SH-SY5Y (cell line): Measurements from ENCODE around the gene KCNJ12.

Experiments
- GATA2 ChIP-seq: IDR thresholded peaks from 2 replicates; pipeline ENCODE4 v1.6.1; 2011; ENCODE audit warnings: mild to moderate bottlenecking, low read depth, low read length
- GATA3 ChIP-seq: IDR thresholded peaks from 2 replicates; pipeline ENCODE4 v1.6.1; 2011; ENCODE audit warnings: low read depth, mild to moderate bottlenecking, low read length, moderate library complexity

- no peak for TF ChIP-seq GATA2
- no peak for TF ChIP-seq GATA3
Measured at GRCh38 chr17:21358682-21359482, 17.3 kb upstream of the KCNJ12 start.
